ENCODE results near the gene CHMP4B.

- TF ChIP-seq CTCF (IDR thresholded peaks at IDR 0.05) (no peak), POLR2A (IDR thresholded peaks at IDR 0.05; ENCODE audit: low read depth) (no peak), POLR2AphosphoS5 (IDR thresholded peaks at IDR 0.05) (no peak), EP300 (IDR thresholded peaks at IDR 0.05) (no peak)
These were observed 1.8 kb downstream of the CHMP4B start for GRCh38 chr20:33812908-33813462.

Measured in esophagus muscularis mucosa (tissue), 4 donors.